Keratinocyte (primary cell): ENCODE measurements around the gene RTP3. TPM values are rescaled to one million over a fixed set of nuclear protein-coding genes. Genes with fewer than 3 reads are reported as not detected.

Experiments
- DNase-seq: peaks from one replicate; pipeline ENCODE4 v3.0.0-alpha.2; 2011; ENCODE audit warnings: low read depth, missing footprints, low spot score
- FAIRE-seq: peaks from 2 replicates; lab custom pipeline; 2011; peaks lifted over from hg19 to GRCh38; lab: Jason Lieb, UNC
- H2AFZ ChIP-seq: 2 replicates; pipeline ENCODE4 v1.6.0; 2012; ENCODE audit warnings: low read length, control low read depth, inconsistent platforms; ENCODE audit not compliant: control insufficient read depth
- H3K27ac ChIP-seq: 2 replicates; pipeline ENCODE4 v1.5.1; 2011; ENCODE audit warnings: low read length; ENCODE audit not compliant: control insufficient read depth, insufficient read depth
- H3K27me3 ChIP-seq: 3 replicates; pipeline ENCODE4 v1.6.0; 2011; ENCODE audit warnings: low read length; ENCODE audit not compliant: control insufficient read depth, insufficient read depth; ENCODE audit errors: extremely low read depth
- H3K36me3 ChIP-seq, 2 experiments: 2 replicates in 1 of 2; 3 replicates in 1 of 2; pipeline ENCODE4 v1.5.1; 2011; ENCODE audit warnings: low read length in 2 of 2, mild to moderate bottlenecking in 1 of 2; ENCODE audit not compliant: control insufficient read depth in 2 of 2, insufficient read depth in 2 of 2; ENCODE audit errors: extremely low read depth in 1 of 2
- H3K4me1 ChIP-seq: 3 replicates; pipeline ENCODE4 v1.5.1; 2011; ENCODE audit warnings: low read length; ENCODE audit not compliant: control insufficient read depth, insufficient read depth; ENCODE audit errors: extremely low read depth
- H3K4me2 ChIP-seq: 3 replicates; pipeline ENCODE4 v1.6.0; 2011; ENCODE audit warnings: low read depth, low read length; ENCODE audit not compliant: control insufficient read depth, insufficient read depth; ENCODE audit errors: extremely low read depth
- H3K4me3 ChIP-seq, 3 experiments: fragments of 200-600 bp in 1 of 3; sonication (generic) in 1 of 3; 2 replicates in 2 of 3; 3 replicates in 1 of 3; pipeline ENCODE4 v1.5.1; 2011 to 2016; ENCODE audit warnings: low read length in 3 of 3, mild to moderate bottlenecking in 3 of 3, control low read depth in 2 of 3, inconsistent platforms in 1 of 3, low read depth in 1 of 3, mixed read lengths in 1 of 3, mixed run types in 1 of 3, moderate library complexity in 1 of 3; ENCODE audit not compliant: control insufficient read depth in 2 of 3, insufficient read depth in 2 of 3; ENCODE audit errors: extremely low read depth in 1 of 3
- H3K79me2 ChIP-seq: 2 replicates; pipeline ENCODE4 v1.6.0; 2012; ENCODE audit warnings: low read length; ENCODE audit not compliant: control insufficient read depth, insufficient read depth
- H3K9ac ChIP-seq: 3 replicates; pipeline ENCODE4 v1.6.0; 2011; ENCODE audit warnings: low read length; ENCODE audit not compliant: control insufficient read depth, insufficient read depth; ENCODE audit errors: extremely low read depth
- H3K9me1 ChIP-seq: 3 replicates; pipeline ENCODE4 v1.6.0; 2011; ENCODE audit warnings: low read length; ENCODE audit not compliant: control insufficient read depth, insufficient read depth; ENCODE audit errors: extremely low read depth
- H3K9me3 ChIP-seq: 2 replicates; pipeline ENCODE4 v1.5.1; 2012; ENCODE audit warnings: low read depth, low read length; ENCODE audit not compliant: control insufficient read depth
- H4K20me1 ChIP-seq: 3 replicates; pipeline ENCODE4 v1.6.0; 2011; ENCODE audit warnings: low read length; ENCODE audit not compliant: control insufficient read depth, insufficient read depth; ENCODE audit errors: extremely low read depth
- CTCF ChIP-seq, 3 experiments: IDR thresholded peaks in 1 of 3; conservative IDR thresholded peaks in 1 of 3; optimal IDR thresholded peaks in 1 of 3; 2 replicates in 2 of 3; 3 replicates in 1 of 3; pipeline versions ENCODE3 to v1.5.1; 2011; ENCODE audit warnings: low read length in 3 of 3, mild to moderate bottlenecking in 3 of 3, moderate library complexity in 2 of 3, control low read depth in 1 of 3, inconsistent platforms in 1 of 3; ENCODE audit not compliant: insufficient read depth in 2 of 3; ENCODE audit errors: extremely low read depth in 1 of 3
- EZH2 ChIP-seq: IDR thresholded peaks from one replicate; pipeline ENCODE4 v1.6.1; 2012; ENCODE audit warnings: inconsistent platforms, mild to moderate bottlenecking, low read length, moderate library complexity
- dilution Hi-C: fragments of 300-500 bp; cut with MboI; formaldehyde crosslinking; loops from one replicate; pipeline ENCODE4 v1.7.0; 2020; ENCODE audit warnings: low sequenced_read_pairs; ENCODE audit not compliant: extremely low pct_ligation_motif_present
- polyA plus RNA-seq, 5 experiments: library from polyadenylated mRNA; depleted of rRNA in 3 of 5; stranded (reverse) in 3 of 5; stranded (forward) in 1 of 5; unstranded in 1 of 5; fragments of >200 nt; gene quantifications; 1 replicate in 1 of 5; 2 replicates in 3 of 5; 3 replicates in 1 of 5; pipeline versions ENCODE4 v1.2.1 to v1.2.3, GENCODE V29; 2011 to 2012; ENCODE audit warnings: missing spikeins in 2 of 5, low read depth in 1 of 5, low replicate concordance in 1 of 5

The RTP3 gene
- polyA plus RNA-seq, 1 donor (not counting 4 experiments of a cell fraction or from before 2014, with no cell fraction given), result not detected

- no peak for FAIRE-seq
- Histone ChIP-seq H3K27me3 (no peaks in the 10 kb centered on the region), H4K20me1 (no peaks in the 10 kb centered on the region), H3K36me3 (no peaks in the 10 kb centered on the region), H3K9me3 (no peaks in the 10 kb centered on the region), H3K79me2 (no peaks in the 10 kb centered on the region), H3K9ac (no peak overlapping the region), H3K4me2 (no peak overlapping the region), H2AFZ (no peak overlapping the region), H3K9me1 (no peaks in the 10 kb centered on the region), H3K4me3 (no peak overlapping the region), H3K4me1 (peaks cover 11% of the 10 kb centered on the region), H3K27ac (no peak overlapping the region)
- TF ChIP-seq EZH2, result no peak
- no peak for TF ChIP-seq CTCF (optimal IDR thresholded peaks at IDR 0.05 in 1 of 3, IDR thresholded peaks at IDR 0.05 in 1 of 3, conservative IDR thresholded peaks at IDR 0.05 in 1 of 3; ENCODE audit: extremely low read depth in 1 of 3, insufficient read depth in 2 of 3, low read length in 3 of 3)
- dilution Hi-C loops, result no loop called here
- no peak for DNase-seq
Measured at GRCh38 chr3:46535746-46536145, 38.0 kb downstream of the RTP3 start.

- no peaks in the 10 kb centered on the region for H3K79me2 ChIP-seq
- H3K9me3 ChIP-seq, result no peaks in the 10 kb centered on the region
- no peak overlapping the region for H3K9ac ChIP-seq
- H3K4me2 ChIP-seq, result no peak overlapping the region
- H3K27me3 ChIP-seq, result no peaks in the 10 kb centered on the region
- no peak for DNase-seq
- H3K4me3 ChIP-seq, result no peak overlapping the region
- FAIRE-seq, result no peak
- dilution Hi-C loops, result no loop called here
- H3K4me1 ChIP-seq, result peaks cover 5% of the 10 kb centered on the region
- no peaks in the 10 kb centered on the region for H3K9me1 ChIP-seq
- H3K27ac ChIP-seq, result no peak overlapping the region
- no peak overlapping the region for H2AFZ ChIP-seq
- no peak for TF ChIP-seq EZH2
- TF ChIP-seq CTCF (optimal IDR thresholded peaks at IDR 0.05 in 1 of 3, IDR thresholded peaks at IDR 0.05 in 1 of 3, conservative IDR thresholded peaks at IDR 0.05 in 1 of 3; ENCODE audit: extremely low read depth in 1 of 3, insufficient read depth in 2 of 3, low read length in 3 of 3), result no peak
- no peaks in the 10 kb centered on the region for H3K36me3 ChIP-seq
- H4K20me1 ChIP-seq, result no peaks in the 10 kb centered on the region
Measured at GRCh38 chr3:46536758-46537157, 39.0 kb downstream of the RTP3 start.
